HL-60 (cell line): ENCODE measurements around the gene RALB.

Experiments used
- POLR2AphosphoS5 ChIP-seq: IDR thresholded peaks from 2 replicates; pipeline ENCODE4 v1.6.1; 2012; ENCODE audit warnings: low read depth
- REST ChIP-seq: IDR thresholded peaks from 2 replicates; pipeline ENCODE4 v1.6.1; 2012; ENCODE audit warnings: low read depth; ENCODE audit not compliant: insufficient replicate concordance
- SPI1 ChIP-seq: IDR thresholded peaks from 2 replicates; pipeline ENCODE4 v1.6.1; 2012; ENCODE audit warnings: low read depth, mild to moderate bottlenecking, borderline replicate concordance
- TF ChIP-seq, protein P1 (sequence below): IDR thresholded peaks from one replicate; pipeline ENCODE4 v1.5.1; 2011; ENCODE audit warnings: low read length, control low read depth, inconsistent platforms; ENCODE audit not compliant: insufficient read depth

- TF ChIP-seq POLR2AphosphoS5 = no peak
- TF ChIP-seq, protein P1, sequence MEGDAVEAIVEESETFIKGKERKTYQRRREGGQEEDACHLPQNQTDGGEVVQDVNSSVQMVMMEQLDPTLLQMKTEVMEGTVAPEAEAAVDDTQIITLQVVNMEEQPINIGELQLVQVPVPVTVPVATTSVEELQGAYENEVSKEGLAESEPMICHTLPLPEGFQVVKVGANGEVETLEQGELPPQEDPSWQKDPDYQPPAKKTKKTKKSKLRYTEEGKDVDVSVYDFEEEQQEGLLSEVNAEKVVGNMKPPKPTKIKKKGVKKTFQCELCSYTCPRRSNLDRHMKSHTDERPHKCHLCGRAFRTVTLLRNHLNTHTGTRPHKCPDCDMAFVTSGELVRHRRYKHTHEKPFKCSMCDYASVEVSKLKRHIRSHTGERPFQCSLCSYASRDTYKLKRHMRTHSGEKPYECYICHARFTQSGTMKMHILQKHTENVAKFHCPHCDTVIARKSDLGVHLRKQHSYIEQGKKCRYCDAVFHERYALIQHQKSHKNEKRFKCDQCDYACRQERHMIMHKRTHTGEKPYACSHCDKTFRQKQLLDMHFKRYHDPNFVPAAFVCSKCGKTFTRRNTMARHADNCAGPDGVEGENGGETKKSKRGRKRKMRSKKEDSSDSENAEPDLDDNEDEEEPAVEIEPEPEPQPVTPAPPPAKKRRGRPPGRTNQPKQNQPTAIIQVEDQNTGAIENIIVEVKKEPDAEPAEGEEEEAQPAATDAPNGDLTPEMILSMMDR = no peak
- TF ChIP-seq REST = no peak
- no peak for TF ChIP-seq SPI1
Measured at GRCh38 chr2:120308038-120308910, 55.6 kb downstream of the RALB start.
